ENCODE results near the gene CD1E.
"Not testable (repeated sequence)": the region's sequence is repeated elsewhere in the genome, so short reads cannot be mapped to it uniquely, and the experiment has no call there.

CD1E gene

GRCh38 chr1:158362482-158362881, 8.8 kb downstream of the CD1E start:
- no peak for DNase-seq (ENCODE audit: low read depth in 2 of 2)

DNA sequence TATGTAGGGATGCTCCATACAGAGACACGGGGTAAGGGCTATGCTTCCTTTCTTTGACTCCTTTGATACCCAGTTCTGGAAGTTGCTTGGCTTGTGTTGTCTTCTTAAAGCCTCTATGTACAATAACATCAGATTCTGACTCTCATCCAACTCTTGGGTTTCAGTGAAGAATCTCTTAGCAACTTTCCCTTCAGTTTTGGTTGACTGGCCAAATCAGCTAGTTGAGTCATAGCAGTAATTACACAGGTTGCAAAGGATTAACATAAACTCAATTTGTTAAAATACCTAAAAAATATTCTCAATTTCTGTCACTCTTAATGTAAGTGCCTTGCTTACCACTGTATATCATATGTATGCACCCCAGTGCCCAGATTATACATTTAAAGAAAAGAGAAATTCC, 9.2 kb downstream of the CD1E start:
- no peak for DNase-seq (ENCODE audit: low read depth in 2 of 2)

GRCh38 chr1:158366783-158367182, 13.1 kb downstream of the CD1E start:
- no peak for DNase-seq (ENCODE audit: low read depth in 2 of 2)

- DNase-seq (ENCODE audit: low read depth in 2 of 2) = no peak
Observed at GRCh38 chr1:158371188-158371953, 17.7 kb downstream of the CD1E start.

DNA sequence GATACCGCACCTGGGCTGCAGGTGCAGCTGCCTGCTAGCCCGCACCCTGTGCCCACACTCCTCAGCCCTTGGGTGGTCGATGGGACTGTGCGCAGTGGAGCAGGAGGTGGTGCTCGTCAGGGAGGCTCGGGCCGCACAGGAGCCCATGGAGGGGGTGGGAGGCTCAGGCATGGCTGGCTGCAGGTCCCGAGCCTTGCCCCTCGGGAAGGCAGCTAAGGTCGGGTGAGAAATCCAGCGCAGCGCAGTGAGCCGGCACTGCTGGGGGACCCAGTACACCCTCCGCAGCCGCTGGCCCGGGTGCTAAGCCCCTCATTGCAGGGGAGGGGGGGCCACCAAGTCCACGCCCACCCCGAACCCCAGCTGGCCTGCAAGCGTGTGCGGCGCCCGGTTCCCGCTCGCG, 20.4 kb downstream of the CD1E start:
- not testable (repeated sequence) for DNase-seq (ENCODE audit: low read depth in 2 of 2)

DNA sequence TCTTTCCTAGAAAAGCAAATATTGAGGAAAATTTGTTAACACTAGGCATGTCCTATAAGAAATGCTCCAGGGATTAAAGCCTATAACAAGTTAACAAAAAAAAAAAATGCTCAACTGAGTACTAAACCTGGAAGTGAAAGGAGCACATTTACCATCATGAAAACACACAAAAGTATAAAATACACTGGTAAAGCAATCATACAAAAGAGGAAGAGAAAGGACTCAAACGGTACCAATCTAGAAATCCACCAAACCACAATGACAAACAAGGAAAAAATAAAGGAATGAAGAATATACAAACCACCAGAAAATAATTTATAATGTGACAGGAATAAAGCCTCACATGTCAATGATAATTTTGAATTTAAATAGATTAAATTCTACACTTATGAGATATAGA, 21.2 kb downstream of the CD1E start:
- DNase-seq (ENCODE audit: low read depth in 2 of 2) = no peak

GRCh38 chr1:158390331-158390730, 36.6 kb downstream of the CD1E start:
- DNase-seq (ENCODE audit: low read depth in 2 of 2) = no peak

DNA sequence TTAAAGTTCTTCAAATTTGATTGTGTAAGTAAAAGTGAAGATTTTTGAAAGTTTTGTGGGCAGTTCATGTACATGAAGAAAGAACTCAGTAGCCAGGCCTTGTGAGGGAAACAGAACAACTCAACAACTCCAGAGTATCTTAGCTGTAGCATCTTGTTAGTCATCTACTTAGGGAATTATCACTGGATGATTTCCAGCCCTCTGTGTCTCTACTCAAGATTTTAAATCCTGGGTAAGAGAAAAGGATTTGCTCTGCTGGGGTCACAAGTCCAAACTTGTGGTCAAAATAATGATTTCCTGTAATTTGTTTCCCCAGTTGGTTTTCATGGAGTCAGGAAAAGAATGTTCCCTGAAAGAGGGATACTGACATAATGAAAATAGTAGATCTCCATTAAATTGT, 37.4 kb downstream of the CD1E start:
- no peak for DNase-seq (ENCODE audit: low read depth in 2 of 2)

DNA sequence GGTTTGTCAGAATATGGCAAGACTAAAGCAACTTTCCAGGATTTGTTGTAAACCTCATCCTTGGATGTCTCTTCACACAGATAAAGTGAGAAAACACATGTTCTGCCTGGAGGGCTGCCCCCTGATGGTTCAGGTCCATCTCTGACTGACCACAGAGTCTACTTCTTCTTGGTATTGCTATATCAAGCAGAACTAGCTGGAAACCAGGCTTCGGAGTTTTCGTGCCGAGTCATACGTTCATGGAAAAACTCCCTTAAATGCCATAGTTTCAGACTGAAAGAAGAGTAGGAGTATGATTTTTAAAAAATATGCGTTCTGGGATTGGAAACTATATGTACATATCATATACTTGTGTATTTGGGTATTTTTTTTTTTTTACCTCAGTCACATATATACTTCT, 39.8 kb downstream of the CD1E start:
- no peak for DNase-seq (ENCODE audit: low read depth in 2 of 2)

- DNase-seq (ENCODE audit: low read depth in 2 of 2) = no peak
Observed at GRCh38 chr1:158396646-158397045, 43.0 kb downstream of the CD1E start.

DNA sequence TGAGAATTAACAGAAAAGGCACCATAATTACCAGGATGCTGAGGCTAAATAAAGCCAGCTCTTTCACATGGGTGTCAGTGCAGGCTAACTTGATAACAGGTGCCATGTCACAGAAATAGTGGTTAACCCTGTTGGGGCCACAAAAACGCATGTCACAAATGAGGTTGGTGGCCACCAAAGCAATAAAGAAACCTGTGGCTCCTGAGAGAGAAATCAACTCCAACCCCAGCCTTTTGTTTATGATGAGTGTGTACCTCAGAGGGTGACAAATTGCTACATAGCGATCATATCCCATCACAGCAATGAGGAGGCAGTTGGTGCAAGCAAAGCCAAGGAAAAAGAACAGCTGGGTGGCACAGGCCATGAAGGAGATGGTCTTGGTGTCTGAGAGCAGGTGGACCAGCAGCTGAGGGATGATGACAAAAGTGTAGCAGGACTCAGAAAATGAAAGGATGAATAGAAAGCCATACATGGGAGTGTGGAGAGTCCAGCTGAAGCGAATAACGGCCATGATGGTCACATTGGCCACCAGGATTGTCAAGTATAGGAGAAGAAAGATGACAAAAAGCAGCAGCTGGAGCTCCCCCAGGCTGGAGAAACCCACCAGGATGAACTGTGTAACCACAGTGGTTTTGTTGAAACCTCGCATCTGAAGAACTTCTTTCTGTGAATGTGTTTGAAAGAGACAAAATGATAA, 45.3 kb downstream of the CD1E start, which contains the start of gene OR10T2:
Gene OR10T2, minus strand, starts transcription at position 649 of the 697 bp plus-strand sequence. Its CDS starts 0 bp downstream, at position 649.
- no peak for DNase-seq (ENCODE audit: low read depth in 2 of 2)

- no peak for DNase-seq (ENCODE audit: low read depth in 2 of 2)
Observed at GRCh38 chr1:158400871-158401270, 47.2 kb downstream of the CD1E start.

- no peak for DNase-seq (ENCODE audit: low read depth in 2 of 2)
Observed at GRCh38 chr1:158407092-158407491, 53.4 kb downstream of the CD1E start.
